Peyer's patch (tissue), 4 donors: ENCODE measurements around the gene MAPKBP1. TPM values are rescaled to one million over a fixed set of nuclear protein-coding genes. Genes with fewer than 3 reads are reported as not detected.

ENCODE experiments used
- DNase-seq, 3 donors: peaks; one replicate each; pipeline ENCODE4 v3.0.0-alpha.2; 2017 to 2019
- H3K27ac ChIP-seq, 4 donors: fragments of 200-600 bp; sonication (generic); one replicate each; pipeline ENCODE4 v1.5.1; 2016 to 2019
- H3K27me3 ChIP-seq, 2 donors: fragments of 200-600 bp; sonication (generic); one replicate each; pipeline ENCODE4 v1.5.1; 2019
- H3K36me3 ChIP-seq, 3 donors: fragments of 200-600 bp; sonication (generic); one replicate each; pipeline ENCODE4 v1.5.1; 2016 to 2019
- H3K4me1 ChIP-seq, 4 donors: fragments of 200-600 bp; sonication (generic); one replicate each; pipeline ENCODE4 v1.5.1; 2016 to 2019
- H3K4me3 ChIP-seq, 4 donors: fragments of 200-600 bp; sonication (generic); 1 replicate in 3 of 4; 2 replicates in 1 of 4; pipeline ENCODE4 v1.5.1; 2016 to 2019; ENCODE audit warnings: mild to moderate bottlenecking in 1 of 4
- H3K9me3 ChIP-seq, 4 donors: fragments of 200-600 bp; sonication (generic); one replicate each; pipeline ENCODE4 v1.5.1; 2016 to 2019; ENCODE audit warnings: mild to moderate bottlenecking in 1 of 4
- CTCF ChIP-seq, 6 experiments: fragments of 450-650 bp in 4 of 6; fragments of 200-600 bp in 2 of 6; sonication (generic) in 1 of 6; IDR thresholded peaks; one replicate each; pipeline ENCODE4 v1.5.1; 2017 to 2019; ENCODE audit warnings: antibody characterized with exemption in 6 of 6, mild to moderate bottlenecking in 3 of 6, moderate library complexity in 1 of 6
- POLR2A ChIP-seq, 2 donors: fragments of 450-650 bp; IDR thresholded peaks; one replicate each; pipeline ENCODE4 v1.5.1; 2017; ENCODE audit warnings: antibody characterized with exemption in 2 of 2, mild to moderate bottlenecking in 2 of 2, moderate library complexity in 2 of 2
- total RNA-seq, 4 donors: library from RNA; depleted of rRNA; stranded (reverse); fragments of >200 nt; gene quantifications; one replicate each; pipeline ENCODE4 v1.1.0, GENCODE V29; 2016

The MAPKBP1 gene
- total RNA-seq, 4 donors from 2014 or later, result 29.7 to 69.8 (median 48.7) TPM

GRCh38 chr15:41865490-41866055 is 91.3 kb downstream of the MAPKBP1 start:
- no peak for DNase-seq
- Histone ChIP-seq H3K36me3 (no peaks in the 10 kb centered on the region), H3K27me3 (no peaks in the 10 kb centered on the region), H3K9me3 (no peaks in the 10 kb centered on the region), H3K4me3 (no peak overlapping the region), H3K4me1 (no peaks in the 10 kb centered on the region), H3K27ac (no peak overlapping the region)
- no peak for TF ChIP-seq POLR2A (IDR thresholded peaks at IDR 0.05)
- TF ChIP-seq CTCF (IDR thresholded peaks at IDR 0.05), result no peak

GRCh38 chr15:41866263-41866703 is 92.0 kb downstream of the MAPKBP1 start:
- no peak for TF ChIP-seq POLR2A (IDR thresholded peaks at IDR 0.05)
- no peak for TF ChIP-seq CTCF (IDR thresholded peaks at IDR 0.05)
- Histone ChIP-seq H3K4me1 (no peaks in the 10 kb centered on the region), H3K36me3 (no peaks in the 10 kb centered on the region)

GRCh38 chr15:41866872-41867579 is 92.7 kb downstream of the MAPKBP1 start:
- TF ChIP-seq CTCF (IDR thresholded peaks at IDR 0.05) (no peak), POLR2A (IDR thresholded peaks at IDR 0.05) (no peak)
- H3K36me3 ChIP-seq, result no peaks in the 10 kb centered on the region
- no peaks in the 10 kb centered on the region for H3K9me3 ChIP-seq
- DNase-seq, result no peak
- H3K4me1 ChIP-seq, result no peaks in the 10 kb centered on the region
- no peak overlapping the region for H3K4me3 ChIP-seq
- no peak overlapping the region for H3K27ac ChIP-seq
- H3K27me3 ChIP-seq, result no peaks in the 10 kb centered on the region

More at GRCh38 chr15:41866263-41866703, 92.0 kb downstream of the MAPKBP1 start:
- no peak overlapping the region for H3K4me3 ChIP-seq
- H3K27ac ChIP-seq, result no peak overlapping the region
- no peaks in the 10 kb centered on the region for H3K9me3 ChIP-seq
- no peaks in the 10 kb centered on the region for H3K27me3 ChIP-seq
- DNase-seq, result no peak

- no peak overlapping the region for H3K27ac ChIP-seq
- H3K4me1 ChIP-seq, result no peaks in the 10 kb centered on the region
- no peaks in the 10 kb centered on the region for H3K9me3 ChIP-seq
- H3K36me3 ChIP-seq, result no peaks in the 10 kb centered on the region
- no peaks in the 10 kb centered on the region for H3K27me3 ChIP-seq
- H3K4me3 ChIP-seq, result no peak overlapping the region
- no peak for TF ChIP-seq CTCF (IDR thresholded peaks at IDR 0.05)
- TF ChIP-seq POLR2A (IDR thresholded peaks at IDR 0.05), result no peak
- DNase-seq, result no peak
These were observed 94.0 kb downstream of the MAPKBP1 start for GRCh38 chr15:41868321-41868720.

GRCh38 chr15:41869770-41870688 is 95.7 kb downstream of the MAPKBP1 start:
- Histone ChIP-seq H3K36me3 (no peaks in the 10 kb centered on the region), H3K9me3 (no peaks in the 10 kb centered on the region), H3K4me3 (no peak overlapping the region), H3K4me1 (no peaks in the 10 kb centered on the region), H3K27me3 (no peaks in the 10 kb centered on the region), H3K27ac (no peak overlapping the region)
- no peak for DNase-seq
- TF ChIP-seq CTCF (IDR thresholded peaks at IDR 0.05), result no peak
- no peak for TF ChIP-seq POLR2A (IDR thresholded peaks at IDR 0.05)
